Cortex of kidney (tissue), 1 donor: ENCODE results near the gene SHB.

Source experiments
- DNase-seq: peaks from one replicate; lab custom pipeline; 2025; lab: John Stamatoyannopoulos, UW

SHB gene

GRCh38 chr9:37988602-37989001 lies 80.4 kb downstream of the SHB start:
- no peak for DNase-seq

- DNase-seq = no peak
Measured at GRCh38 chr9:37988041-37988440, 81.0 kb downstream of the SHB start.

- no peak for DNase-seq
Measured at GRCh38 chr9:37987467-37987981, 81.5 kb downstream of the SHB start.

- no peak for DNase-seq
Measured at GRCh38 chr9:37986771-37987258, 82.2 kb downstream of the SHB start.

GRCh38 chr9:37986001-37986400 lies 83.0 kb downstream of the SHB start:
- no peak for DNase-seq

- no peak for DNase-seq
Measured at GRCh38 chr9:37984672-37985611, 84.1 kb downstream of the SHB start.

GRCh38 chr9:37984278-37984671 lies 84.8 kb downstream of the SHB start:
- no peak for DNase-seq

- DNase-seq = no peak
Measured at GRCh38 chr9:37983381-37984067, 85.5 kb downstream of the SHB start.

GRCh38 chr9:37979844-37980243 lies 89.2 kb downstream of the SHB start:
- DNase-seq = no peak

- no peak for DNase-seq
Measured at GRCh38 chr9:37978983-37979382, 90.0 kb downstream of the SHB start.

- no peak for DNase-seq
Measured at GRCh38 chr9:37978481-37978864, 90.6 kb downstream of the SHB start.

- no peak for DNase-seq
Measured at GRCh38 chr9:37977851-37978480, 91.1 kb downstream of the SHB start.

GRCh38 chr9:37976714-37977477 lies 92.1 kb downstream of the SHB start:
- DNase-seq = no peak

- DNase-seq = no peak
Measured at GRCh38 chr9:37975639-37976038, 93.4 kb downstream of the SHB start.

- DNase-seq = no peak
Measured at GRCh38 chr9:37974506-37975173, 94.4 kb downstream of the SHB start.

GRCh38 chr9:37972351-37972848 lies 96.6 kb downstream of the SHB start:
- no peak for DNase-seq

GRCh38 chr9:37971691-37972090 lies 97.3 kb downstream of the SHB start:
- DNase-seq = no peak

- no peak for DNase-seq
Measured at GRCh38 chr9:37971108-37971459, 97.9 kb downstream of the SHB start.

GRCh38 chr9:37970301-37971107 lies 98.5 kb downstream of the SHB start:
- no peak for DNase-seq
